ENCODE results near the gene HPCAL1.

Gene HPCAL1

GRCh38 chr2:10410001-10410822 lies 107.5 kb downstream of the HPCAL1 start:
- DNase-seq = no peak

GRCh38 chr2:10410823-10411437 lies 108.2 kb downstream of the HPCAL1 start:
- DNase-seq = no peak

- no peak for DNase-seq
Observed at GRCh38 chr2:10411557-10411956, 108.9 kb downstream of the HPCAL1 start.

- DNase-seq = no peak
Observed at GRCh38 chr2:10412380-10412779, 109.7 kb downstream of the HPCAL1 start.

- DNase-seq = no peak
Observed at GRCh38 chr2:10413503-10413902, 110.8 kb downstream of the HPCAL1 start.

GRCh38 chr2:10413991-10414451 lies 111.3 kb downstream of the HPCAL1 start:
- DNase-seq = no peak

- no peak for DNase-seq
Observed at GRCh38 chr2:10414591-10414990, 111.9 kb downstream of the HPCAL1 start.

- DNase-seq = no peak
Observed at GRCh38 chr2:10415048-10415447, 112.3 kb downstream of the HPCAL1 start.

- no peak for DNase-seq
Observed at GRCh38 chr2:10415640-10416039, 112.9 kb downstream of the HPCAL1 start.

GRCh38 chr2:10417551-10418335 lies 115.0 kb downstream of the HPCAL1 start:
- no peak for DNase-seq

- DNase-seq = no peak
Observed at GRCh38 chr2:10419553-10420257, 117.0 kb downstream of the HPCAL1 start.

GRCh38 chr2:10422251-10422650 lies 119.5 kb downstream of the HPCAL1 start:
- DNase-seq = no peak

- no peak for DNase-seq
Observed at GRCh38 chr2:10422732-10423399, 120.2 kb downstream of the HPCAL1 start.

- DNase-seq = no peak
Observed at GRCh38 chr2:10423400-10423774, 120.7 kb downstream of the HPCAL1 start.

GRCh38 chr2:10424051-10424450 lies 121.3 kb downstream of the HPCAL1 start:
- DNase-seq = no peak

- no peak for DNase-seq
Observed at GRCh38 chr2:10424916-10425505, 122.3 kb downstream of the HPCAL1 start.

GRCh38 chr2:10425699-10426098 lies 123.0 kb downstream of the HPCAL1 start:
- DNase-seq = no peak

GRCh38 chr2:10426726-10427617 lies 124.3 kb downstream of the HPCAL1 start:
- no peak for DNase-seq

- DNase-seq = no peak
Observed at GRCh38 chr2:10427618-10427949, 124.9 kb downstream of the HPCAL1 start.

- no peak for DNase-seq
Observed at GRCh38 chr2:10428355-10428754, 125.7 kb downstream of the HPCAL1 start.

- DNase-seq = no peak
Observed at GRCh38 chr2:10428924-10429323, 126.2 kb downstream of the HPCAL1 start.

Data from activated CD4-positive, alpha-beta T cell treated with anti-CD3 and anti-CD28 coated beads, Interleukin-2, amount 50 U/mL, for 4 hours (primary cell).